ENCODE results near the gene SLC24A5. TPM values are rescaled to one million over a fixed set of nuclear protein-coding genes. Genes with fewer than 3 reads are reported as not detected.

SLC24A5 gene
- total and polyA plus RNA-seq, 2 donors (not counting 3 experiments of a cell fraction or from before 2014, with no cell fraction given): not detected

DNA sequence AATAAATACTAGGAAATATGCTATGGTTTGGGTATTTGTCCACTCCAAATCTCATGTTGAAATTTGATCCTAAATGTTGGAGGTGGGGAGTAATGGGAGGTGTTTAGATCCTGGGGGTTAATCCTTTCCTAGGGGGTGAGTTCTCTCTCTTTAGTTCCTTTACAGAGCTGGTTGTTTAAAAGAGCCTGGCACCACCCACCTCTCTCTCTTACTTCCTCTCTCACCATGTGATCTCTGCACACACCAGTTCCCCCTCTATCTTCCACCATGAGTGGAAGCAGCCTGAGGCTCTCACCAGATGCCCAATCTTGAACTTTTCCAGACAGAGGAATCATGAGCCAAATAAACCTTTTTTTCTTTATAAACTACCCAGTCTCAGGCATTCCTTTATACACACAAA is 10.5 kb downstream of the SLC24A5 start:
- TF ChIP-seq POLR2A (IDR thresholded peaks at IDR 0.05; ENCODE audit: low read depth, low read length) (no peak), MYC (IDR thresholded peaks at IDR 0.05; ENCODE audit: low read depth, low read length) (no peak), POLR2AphosphoS5 (IDR thresholded peaks at IDR 0.05; ENCODE audit: insufficient read depth, low read depth, low read length) (no peak), EZH2 (IDR thresholded peaks at IDR 0.05; ENCODE audit: borderline replicate concordance, low read depth, low read length, severe bottlenecking) (no peak), FOS (IDR thresholded peaks at IDR 0.05; ENCODE audit: borderline replicate concordance, insufficient read depth, low read length) (no peak), JUN (IDR thresholded peaks at IDR 0.05; ENCODE audit: borderline replicate concordance, insufficient read depth, insufficient read length, low read depth) (no peak), GATA2 (IDR thresholded peaks at IDR 0.05; ENCODE audit: insufficient read depth, insufficient read length, low read depth, low read length) (no peak)
- TF ChIP-seq, protein P1, sequence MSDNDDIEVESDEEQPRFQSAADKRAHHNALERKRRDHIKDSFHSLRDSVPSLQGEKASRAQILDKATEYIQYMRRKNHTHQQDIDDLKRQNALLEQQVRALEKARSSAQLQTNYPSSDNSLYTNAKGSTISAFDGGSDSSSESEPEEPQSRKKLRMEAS (IDR thresholded peaks at IDR 0.05; ENCODE audit: insufficient read depth, insufficient read length): no peak
- TF ChIP-seq, protein P2, sequence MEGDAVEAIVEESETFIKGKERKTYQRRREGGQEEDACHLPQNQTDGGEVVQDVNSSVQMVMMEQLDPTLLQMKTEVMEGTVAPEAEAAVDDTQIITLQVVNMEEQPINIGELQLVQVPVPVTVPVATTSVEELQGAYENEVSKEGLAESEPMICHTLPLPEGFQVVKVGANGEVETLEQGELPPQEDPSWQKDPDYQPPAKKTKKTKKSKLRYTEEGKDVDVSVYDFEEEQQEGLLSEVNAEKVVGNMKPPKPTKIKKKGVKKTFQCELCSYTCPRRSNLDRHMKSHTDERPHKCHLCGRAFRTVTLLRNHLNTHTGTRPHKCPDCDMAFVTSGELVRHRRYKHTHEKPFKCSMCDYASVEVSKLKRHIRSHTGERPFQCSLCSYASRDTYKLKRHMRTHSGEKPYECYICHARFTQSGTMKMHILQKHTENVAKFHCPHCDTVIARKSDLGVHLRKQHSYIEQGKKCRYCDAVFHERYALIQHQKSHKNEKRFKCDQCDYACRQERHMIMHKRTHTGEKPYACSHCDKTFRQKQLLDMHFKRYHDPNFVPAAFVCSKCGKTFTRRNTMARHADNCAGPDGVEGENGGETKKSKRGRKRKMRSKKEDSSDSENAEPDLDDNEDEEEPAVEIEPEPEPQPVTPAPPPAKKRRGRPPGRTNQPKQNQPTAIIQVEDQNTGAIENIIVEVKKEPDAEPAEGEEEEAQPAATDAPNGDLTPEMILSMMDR (IDR thresholded peaks at IDR 0.05; ENCODE audit: extremely low read depth in 1 of 2, insufficient read depth in 1 of 2, low read depth in 1 of 2, low read length in 2 of 2): no peak
- ChIA-PET POLR2A (no interaction called here), CTCF (no interaction called here)
- H3K9ac ChIP-seq (replicated peaks; ENCODE audit: extremely low read depth, insufficient read depth, low read length): no peak overlapping the region
- H2AFZ ChIP-seq (ENCODE audit: low read depth, low read length): no peak overlapping the region
- FAIRE-seq (no peak), DNase-seq (ENCODE audit: low read depth, low spot score) (no peak)
- dilution Hi-C loops (cut with MboI; ENCODE audit: extremely low pct_ligation_motif_present, low sequenced_read_pairs) (no loop called here), intact Hi-C loops (cut with micrococcal nuclease) (no loop called here)
- no peaks in the 10 kb centered on the region for H3K27me3 ChIP-seq (ENCODE audit: control insufficient read depth in 2 of 2, insufficient read depth in 2 of 2, low read length in 2 of 2)
- no peak overlapping the region for H3K4me2 ChIP-seq (ENCODE audit: insufficient read depth, low read length)
- H3K79me2 ChIP-seq (ENCODE audit: control insufficient read depth, insufficient read depth, low read length): no peaks in the 10 kb centered on the region
- H3K4me1 ChIP-seq (ENCODE audit: control insufficient read depth, extremely low read depth, insufficient read depth, low read length): no peaks in the 10 kb centered on the region
- H3K4me3 ChIP-seq (replicated peaks in 1 of 3; ENCODE audit: insufficient read depth in 1 of 3, low read depth in 1 of 3, low read length in 3 of 3): no peak overlapping the region
- no peaks in the 10 kb centered on the region for H3K9me1 ChIP-seq (replicated peaks; ENCODE audit: control insufficient read depth, extremely low read depth, insufficient read depth, low read length)
- H3K27ac ChIP-seq (ENCODE audit: insufficient read depth, low read depth, low read length): no peak overlapping the region
- H3K9me3 ChIP-seq (replicated peaks; ENCODE audit: control insufficient read depth, insufficient read depth, low read length): no peaks in the 10 kb centered on the region
- no TSS peak for BruUV-seq (replicated peaks)
- H3K36me3 ChIP-seq (ENCODE audit: control insufficient read depth in 2 of 2, extremely low read depth in 1 of 2, insufficient read depth in 2 of 2, low read length in 2 of 2): no peaks in the 10 kb centered on the region
- H4K20me1 ChIP-seq (replicated peaks; ENCODE audit: control insufficient read depth, extremely low read depth, insufficient read depth, low read length): no peaks in the 10 kb centered on the region

Data from endothelial cell of umbilical vein (primary cell).